ENCODE measurements around the gene SLC45A3.

Gene SLC45A3

GRCh38 chr1:205687242-205687641, 6.9 kb upstream of the SLC45A3 start:
- TF ChIP-seq CTCF (IDR thresholded peaks at IDR 0.05; ENCODE audit: low read depth, low read length) = no peak
- H3K4me3 ChIP-seq (ENCODE audit: low read depth, low read length) = no peak overlapping the region

DNA sequence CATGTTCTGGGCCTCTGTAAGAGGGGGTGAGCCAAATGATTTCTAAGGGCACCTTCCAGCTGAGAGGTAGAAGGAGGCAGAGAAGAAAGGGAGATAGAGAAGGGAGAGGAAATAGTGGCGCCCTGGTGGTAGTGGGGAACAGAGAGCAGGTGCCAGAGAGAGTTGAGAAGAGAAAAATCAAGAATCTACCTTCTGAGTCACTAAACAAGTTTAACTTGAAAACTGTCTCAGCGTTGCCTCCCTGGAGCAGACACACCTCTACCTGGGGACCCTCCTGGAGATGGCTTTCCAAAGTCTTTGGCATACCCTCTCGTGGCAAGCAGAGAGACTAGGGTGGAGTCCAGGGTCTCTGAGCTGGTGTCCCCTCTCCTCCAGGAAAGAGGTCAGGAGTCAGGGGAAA, 1.1 kb upstream of the SLC45A3 start:
- no peak for TF ChIP-seq CTCF (IDR thresholded peaks at IDR 0.05; ENCODE audit: low read depth, low read length)
- no peak overlapping the region for H3K4me3 ChIP-seq (ENCODE audit: low read depth, low read length)

DNA sequence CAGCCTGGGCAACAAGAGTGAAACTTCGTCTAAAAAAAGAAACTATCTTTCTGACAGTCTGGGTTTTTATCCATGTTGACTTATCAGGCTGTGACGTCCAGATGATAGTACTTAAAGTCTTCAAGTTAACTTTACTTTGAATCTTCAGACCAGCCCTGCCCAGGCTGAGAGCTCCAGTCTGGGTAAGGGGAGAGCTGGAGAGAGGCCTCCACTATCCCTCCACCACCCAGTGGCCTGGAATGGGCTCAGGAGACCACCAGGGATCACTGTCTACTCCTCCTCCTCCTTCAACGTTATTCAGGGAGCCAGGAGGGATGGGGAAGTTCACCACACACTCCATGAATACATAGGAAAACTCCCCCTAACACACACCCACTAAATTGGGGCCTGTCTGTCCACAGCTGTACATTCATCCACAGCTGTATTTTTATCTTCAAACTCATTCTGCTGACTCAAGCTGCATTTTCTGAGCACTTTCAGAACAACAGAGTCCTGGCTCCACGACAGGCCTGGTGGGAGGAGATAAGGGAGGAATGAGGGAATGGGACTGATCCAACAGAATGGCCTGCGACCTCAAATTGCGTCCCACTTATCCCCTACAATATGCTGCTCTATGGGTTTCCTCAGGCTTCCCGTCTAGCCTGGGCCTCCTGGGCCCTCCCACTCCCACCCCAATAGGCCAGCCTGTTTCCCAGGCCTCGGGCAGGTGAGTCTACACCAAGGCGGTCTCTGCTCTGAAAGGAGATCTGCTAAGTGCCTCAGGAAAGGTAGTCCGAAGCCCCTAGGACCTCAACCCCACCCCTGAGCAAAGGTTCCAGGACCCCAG, 1.8 kb downstream of the SLC45A3 start:
- H3K4me3 ChIP-seq (ENCODE audit: low read depth, low read length) = peak overlapping the region; percentile 72
- no peak for TF ChIP-seq CTCF (IDR thresholded peaks at IDR 0.05; ENCODE audit: low read depth, low read length)

DNA sequence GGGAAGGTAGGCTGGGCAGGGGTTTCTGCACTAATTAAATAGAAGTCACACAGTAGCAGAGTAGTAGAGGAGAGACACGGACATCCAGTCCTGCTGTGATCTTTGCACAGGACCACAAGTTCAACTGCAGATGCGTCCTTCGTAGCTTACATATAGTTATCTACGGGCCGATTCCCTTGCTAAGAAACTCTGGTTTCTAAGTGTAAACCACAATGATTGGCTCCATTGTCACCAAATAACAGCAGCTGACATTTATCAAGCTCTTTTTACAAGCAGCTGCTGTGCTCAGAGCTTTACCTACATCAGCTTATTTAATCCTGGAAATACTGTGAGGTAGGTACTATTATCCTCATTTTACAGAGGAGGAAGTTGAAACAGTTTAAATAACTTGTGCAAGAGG, 3.1 kb downstream of the SLC45A3 start:
- no peak for TF ChIP-seq CTCF (IDR thresholded peaks at IDR 0.05; ENCODE audit: low read depth, low read length)
- H3K4me3 ChIP-seq (ENCODE audit: low read depth, low read length) = no peak overlapping the region

- H3K4me3 ChIP-seq (ENCODE audit: low read depth, low read length) = no peak overlapping the region
- no peak for TF ChIP-seq CTCF (IDR thresholded peaks at IDR 0.05; ENCODE audit: low read depth, low read length)
These were observed 3.7 kb downstream of the SLC45A3 start for GRCh38 chr1:205676597-205676996.

- H3K4me3 ChIP-seq (ENCODE audit: low read depth, low read length) = no peak overlapping the region
- no peak for TF ChIP-seq CTCF (IDR thresholded peaks at IDR 0.05; ENCODE audit: low read depth, low read length)
These were observed 4.3 kb downstream of the SLC45A3 start for GRCh38 chr1:205676002-205676401.

DNA sequence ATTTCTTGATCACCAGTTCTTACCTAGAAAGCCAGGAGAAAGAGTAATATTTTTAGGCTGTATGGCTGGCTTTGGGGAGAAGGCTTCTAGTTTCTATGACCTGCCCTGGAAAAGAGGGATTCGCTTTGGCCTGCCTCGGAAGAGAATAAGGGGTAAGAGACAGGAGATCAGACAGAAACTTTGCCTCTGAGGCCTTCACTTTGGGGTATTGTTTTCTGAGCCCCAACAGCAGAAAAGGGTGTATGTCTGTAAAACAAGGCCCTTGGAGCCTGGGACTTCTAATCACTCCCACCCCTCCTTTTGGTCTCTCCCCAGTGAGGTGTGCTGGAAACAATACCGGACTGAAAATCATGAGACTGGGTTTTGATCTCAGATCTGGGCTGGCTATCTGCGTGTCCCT, 5.1 kb downstream of the SLC45A3 start:
- no peak overlapping the region for H3K4me3 ChIP-seq (ENCODE audit: low read depth, low read length)
- TF ChIP-seq CTCF (IDR thresholded peaks at IDR 0.05; ENCODE audit: low read depth, low read length) = no peak
